ENCODE results near the gene SPTLC3.

The SPTLC3 gene

DNA sequence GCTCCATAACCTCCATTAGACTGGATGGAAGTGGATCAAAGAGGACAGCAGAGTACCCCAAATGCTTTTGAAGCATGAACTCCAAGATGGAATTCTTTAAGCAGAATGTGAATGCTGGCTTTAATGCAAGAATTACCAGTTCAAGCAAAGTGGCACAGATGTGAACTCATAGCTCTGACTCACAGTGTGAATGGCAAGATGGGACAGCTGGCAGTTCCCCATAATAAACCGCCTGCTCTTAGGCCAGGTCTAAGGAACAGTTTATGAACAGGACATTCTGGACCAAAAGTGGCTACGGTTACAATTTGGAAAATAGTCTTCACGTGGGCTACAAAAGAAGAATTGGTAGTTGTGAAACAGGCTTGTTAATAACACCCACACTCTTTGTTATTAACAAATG is 76.5 kb downstream of the SPTLC3 start:
- TF ChIP-seq, protein P1, sequence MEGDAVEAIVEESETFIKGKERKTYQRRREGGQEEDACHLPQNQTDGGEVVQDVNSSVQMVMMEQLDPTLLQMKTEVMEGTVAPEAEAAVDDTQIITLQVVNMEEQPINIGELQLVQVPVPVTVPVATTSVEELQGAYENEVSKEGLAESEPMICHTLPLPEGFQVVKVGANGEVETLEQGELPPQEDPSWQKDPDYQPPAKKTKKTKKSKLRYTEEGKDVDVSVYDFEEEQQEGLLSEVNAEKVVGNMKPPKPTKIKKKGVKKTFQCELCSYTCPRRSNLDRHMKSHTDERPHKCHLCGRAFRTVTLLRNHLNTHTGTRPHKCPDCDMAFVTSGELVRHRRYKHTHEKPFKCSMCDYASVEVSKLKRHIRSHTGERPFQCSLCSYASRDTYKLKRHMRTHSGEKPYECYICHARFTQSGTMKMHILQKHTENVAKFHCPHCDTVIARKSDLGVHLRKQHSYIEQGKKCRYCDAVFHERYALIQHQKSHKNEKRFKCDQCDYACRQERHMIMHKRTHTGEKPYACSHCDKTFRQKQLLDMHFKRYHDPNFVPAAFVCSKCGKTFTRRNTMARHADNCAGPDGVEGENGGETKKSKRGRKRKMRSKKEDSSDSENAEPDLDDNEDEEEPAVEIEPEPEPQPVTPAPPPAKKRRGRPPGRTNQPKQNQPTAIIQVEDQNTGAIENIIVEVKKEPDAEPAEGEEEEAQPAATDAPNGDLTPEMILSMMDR (IDR thresholded peaks at IDR 0.05; ENCODE audit: low read depth, low read length, missing control alignments) = no peak
- H3K4me3 ChIP-seq (ENCODE audit: low read depth, low read length) = no peak overlapping the region
- no peak for DNase-seq (ENCODE audit: low read depth)

DNA sequence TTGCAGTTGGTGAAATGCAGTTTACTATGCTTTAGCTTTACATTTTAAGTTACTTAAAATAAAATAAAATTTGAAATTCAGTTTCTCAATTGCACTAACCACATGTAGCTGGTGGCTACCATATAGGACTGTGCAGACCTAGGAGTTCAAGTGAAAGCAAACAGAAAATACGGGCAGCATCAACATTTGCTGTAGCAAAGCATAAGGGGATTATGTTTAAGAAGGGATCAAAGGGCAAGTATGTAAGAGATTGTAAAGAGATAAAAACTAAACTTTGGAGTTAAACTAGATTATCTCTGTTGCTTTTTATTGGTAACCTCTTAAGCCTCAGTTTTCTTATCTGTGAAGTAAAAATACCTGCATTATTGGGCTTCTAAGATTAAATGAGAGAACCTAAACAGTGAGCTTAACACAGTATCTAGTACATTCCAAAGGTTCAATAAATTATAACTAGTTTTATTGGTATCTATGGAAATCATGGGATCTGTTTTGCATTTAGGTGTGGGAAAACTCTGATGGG is 81.2 kb downstream of the SPTLC3 start:
- H3K4me3 ChIP-seq (ENCODE audit: low read depth, low read length) = no peak overlapping the region
- no peak for DNase-seq (ENCODE audit: low read depth)
- TF ChIP-seq, protein P1 (IDR thresholded peaks at IDR 0.05; ENCODE audit: low read depth, low read length, missing control alignments) = no peak

DNA sequence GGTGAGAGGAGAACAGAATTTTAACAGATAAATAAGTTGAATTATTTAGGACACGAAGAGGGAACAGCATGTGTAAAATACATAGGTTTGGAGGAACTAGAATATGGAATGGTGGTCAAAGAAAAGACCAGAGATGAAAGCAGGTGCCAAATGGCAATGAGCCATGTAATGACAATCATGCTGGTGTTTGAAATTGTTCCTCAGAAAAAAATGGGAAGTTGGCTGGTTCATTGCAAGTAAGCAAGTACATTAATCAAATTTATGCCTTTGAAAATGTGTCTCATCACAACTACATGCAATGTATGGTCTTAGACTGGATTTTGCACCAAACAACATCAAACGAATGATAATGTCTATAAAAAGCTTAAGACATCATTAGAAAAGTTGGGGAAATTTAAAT is 83.3 kb downstream of the SPTLC3 start:
- no peak overlapping the region for H3K4me3 ChIP-seq (ENCODE audit: low read depth, low read length)
- TF ChIP-seq, protein P1 (IDR thresholded peaks at IDR 0.05; ENCODE audit: low read depth, low read length, missing control alignments) = no peak
- DNase-seq (ENCODE audit: low read depth) = no peak

DNA sequence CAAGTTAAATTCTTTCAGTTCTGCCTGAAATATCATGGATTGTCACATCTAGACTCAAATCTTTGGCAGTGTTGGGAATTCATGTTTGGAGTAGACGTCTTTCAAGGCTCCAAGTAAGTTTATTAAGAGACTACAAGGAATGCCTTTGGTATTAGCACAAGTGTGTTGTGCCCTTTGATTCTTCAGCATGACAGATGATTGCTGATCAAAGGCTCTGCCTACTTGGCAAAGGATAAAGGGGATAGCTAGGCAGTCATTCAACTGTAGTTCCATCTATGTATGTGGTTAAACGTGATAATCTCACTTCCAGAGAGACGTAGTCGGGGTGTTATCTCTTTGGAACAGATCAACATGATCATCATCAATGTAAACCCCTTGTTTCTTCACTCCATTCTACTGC is 86.2 kb downstream of the SPTLC3 start:
- TF ChIP-seq, protein P1 (IDR thresholded peaks at IDR 0.05; ENCODE audit: low read depth, low read length, missing control alignments) = no peak
- H3K4me3 ChIP-seq (ENCODE audit: low read depth, low read length) = no peak overlapping the region
- DNase-seq (ENCODE audit: low read depth) = no peak

DNA sequence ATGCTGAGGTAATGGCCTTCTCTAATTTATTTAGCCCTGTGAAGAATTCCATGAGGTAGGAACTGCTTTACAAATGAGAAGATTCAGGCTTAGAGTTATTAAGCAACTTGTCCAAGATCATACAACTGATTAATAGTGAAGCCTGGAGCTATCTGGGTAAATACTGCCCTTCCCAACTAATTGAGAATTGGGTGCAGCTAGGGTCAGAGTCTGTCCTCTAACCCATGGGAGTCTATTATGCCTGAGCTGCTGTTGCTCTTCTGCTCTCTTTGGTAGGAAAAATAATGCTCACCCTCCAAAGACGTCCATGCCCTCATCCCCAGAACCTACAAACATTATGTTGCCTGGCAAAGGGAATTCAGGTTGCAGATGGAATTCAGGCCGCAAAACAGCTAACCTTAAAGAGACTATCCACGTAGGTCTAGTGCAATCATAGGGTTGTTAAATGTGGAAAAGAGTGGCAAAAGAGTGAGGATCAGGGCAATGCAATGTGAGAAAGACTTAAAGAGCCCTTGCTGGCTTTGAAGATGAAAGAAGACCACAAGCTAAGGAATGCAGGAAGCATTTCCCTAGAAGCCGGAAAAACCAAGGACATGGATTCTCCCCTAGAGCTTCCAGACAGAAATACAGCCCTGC is 90.1 kb downstream of the SPTLC3 start:
- DNase-seq (ENCODE audit: low read depth) = no peak
- TF ChIP-seq, protein P1 (IDR thresholded peaks at IDR 0.05; ENCODE audit: low read depth, low read length, missing control alignments) = no peak
- H3K4me3 ChIP-seq (ENCODE audit: low read depth, low read length) = no peak overlapping the region

DNA sequence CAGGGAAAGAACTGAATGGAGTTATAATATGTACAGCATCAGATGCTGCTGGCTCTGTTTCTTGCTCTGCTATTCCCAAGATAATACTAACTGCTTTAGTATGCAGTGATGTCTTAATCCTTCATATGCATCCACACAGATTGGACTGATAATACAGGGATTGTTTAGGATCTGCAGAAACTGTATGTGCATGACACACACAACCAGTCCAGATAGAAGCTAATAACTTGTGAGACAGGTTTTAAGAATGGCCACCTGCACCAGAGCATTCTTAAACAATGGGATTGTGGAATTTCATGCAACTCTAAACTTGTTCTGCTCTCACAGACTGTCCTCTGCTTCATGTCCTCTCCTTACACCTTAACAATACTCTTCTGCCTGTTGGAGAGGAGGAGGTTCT is 90.9 kb downstream of the SPTLC3 start:
- DNase-seq (ENCODE audit: low read depth) = no peak
- TF ChIP-seq, protein P1 (IDR thresholded peaks at IDR 0.05; ENCODE audit: low read depth, low read length, missing control alignments) = no peak

DNA sequence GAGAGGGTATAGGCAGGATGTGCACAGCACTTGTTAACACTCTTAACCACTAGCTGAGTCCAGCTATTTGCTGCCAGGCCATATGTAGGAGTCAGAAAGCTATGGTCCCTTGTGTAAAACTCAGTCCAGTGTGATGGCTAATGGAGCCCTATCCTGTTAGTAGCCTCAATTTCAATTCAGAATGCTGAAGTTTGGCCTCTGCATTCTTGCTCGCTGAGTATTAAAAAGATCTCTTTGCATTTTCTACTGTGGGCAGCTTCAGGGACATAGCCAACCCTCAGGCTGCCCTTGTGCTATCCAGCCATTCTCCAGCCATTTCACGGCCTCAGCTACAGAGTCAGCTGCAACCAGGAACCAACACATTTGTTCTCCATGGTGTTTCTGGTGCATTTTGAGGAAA is 92.5 kb downstream of the SPTLC3 start:
- DNase-seq (ENCODE audit: low read depth) = no peak
- no peak overlapping the region for H3K4me3 ChIP-seq (ENCODE audit: low read depth, low read length)

More for the DNA sequence above, 90.9 kb downstream of the SPTLC3 start:
- no peak overlapping the region for H3K4me3 ChIP-seq (ENCODE audit: low read depth, low read length)

More for the DNA sequence above, 92.5 kb downstream of the SPTLC3 start:
- TF ChIP-seq, protein P1 (IDR thresholded peaks at IDR 0.05; ENCODE audit: low read depth, low read length, missing control alignments) = no peak

All from GM12864 (cell line).